T-helper 17 cell (primary cell): ENCODE data around the gene NFIB. TPM values are rescaled to one million over a fixed set of nuclear protein-coding genes. Genes with fewer than 3 reads are reported as not detected.

ENCODE experiments used
- ATAC-seq: fragments of 150-1000 bp; cut with Tn5 transposase; 2 replicates; pipeline ENCODE4 v1.10.0; 2021; ENCODE audit warnings: mild to moderate bottlenecking, moderate library complexity
- DNase-seq, 3 donors: peaks; one replicate each; pipeline versions ENCODE4 v3.0.0 to v3.0.0-alpha.2; 2020 to 2021
- H3K9me3 ChIP-seq: one replicate; pipeline ENCODE4 v1.7.0; 2013; ENCODE audit warnings: low read length, mild to moderate bottlenecking; ENCODE audit not compliant: control insufficient read depth, poor library complexity, severe bottlenecking
- H3K27ac Mint-ChIP-seq: one replicate; pipeline ENCODE4 v1.8.0; 2022; ENCODE audit warnings: mild to moderate bottlenecking, moderate library complexity, mixed read lengths
- H3K27me3 Mint-ChIP-seq: one replicate; pipeline ENCODE4 v1.8.0; 2022; ENCODE audit warnings: mixed read lengths
- H3K36me3 Mint-ChIP-seq: one replicate; pipeline ENCODE4 v1.8.0; 2022; ENCODE audit warnings: low read depth, mixed read lengths
- H3K4me1 Mint-ChIP-seq: one replicate; pipeline ENCODE4 v1.8.0; 2022; ENCODE audit warnings: mild to moderate bottlenecking, mixed read lengths
- H3K4me3 Mint-ChIP-seq: one replicate; pipeline ENCODE4 v1.8.0; 2022; ENCODE audit warnings: mild to moderate bottlenecking, moderate library complexity, mixed read lengths
- total RNA-seq, 4 donors: library from RNA in 2 of 4; stranded (reverse) in 2 of 4; gene quantifications; one replicate each; pipeline ENCODE4 v1.2.3 and lab custom pipeline; 2022 to 2026

NFIB gene
- total RNA-seq, 2 donors from 2014 or later = 0.12 to 0.76 TPM

GRCh38 chr9:14262827-14263226, 51.1 kb downstream of the NFIB start:
- Mint-ChIP-seq H3K4me1 (no peaks in the 10 kb centered on the region), H3K4me3 (no peak overlapping the region), H3K27ac (no peak overlapping the region), H3K36me3 (peaks cover 3% of the 10 kb centered on the region), H3K27me3 (peaks cover 15% of the 10 kb centered on the region)
- no peaks in the 10 kb centered on the region for H3K9me3 ChIP-seq
- no peak for DNase-seq
- no peak for ATAC-seq

- Mint-ChIP-seq H3K27ac (no peak overlapping the region), H3K36me3 (peaks cover 3% of the 10 kb centered on the region), H3K4me1 (no peaks in the 10 kb centered on the region), H3K27me3 (peaks cover 15% of the 10 kb centered on the region), H3K4me3 (no peak overlapping the region)
- DNase-seq (no peak), ATAC-seq (no peak)
- H3K9me3 ChIP-seq = no peaks in the 10 kb centered on the region
Measured at GRCh38 chr9:14261616-14262015, 52.3 kb downstream of the NFIB start.

- H3K27me3 Mint-ChIP-seq = peaks cover 14% of the 10 kb centered on the region
- H3K36me3 Mint-ChIP-seq = peaks cover 3% of the 10 kb centered on the region
- H3K4me1 Mint-ChIP-seq = no peaks in the 10 kb centered on the region
- DNase-seq (no peak), ATAC-seq (no peak)
- H3K27ac Mint-ChIP-seq = no peak overlapping the region
- no peaks in the 10 kb centered on the region for H3K9me3 ChIP-seq
- H3K4me3 Mint-ChIP-seq = no peak overlapping the region
Measured at GRCh38 chr9:14260101-14260500, 53.8 kb downstream of the NFIB start.

GRCh38 chr9:14258660-14259239, 55.2 kb downstream of the NFIB start:
- DNase-seq (no peak), ATAC-seq (no peak)
- H3K27ac Mint-ChIP-seq = no peak overlapping the region
- no peaks in the 10 kb centered on the region for H3K4me1 Mint-ChIP-seq
- H3K27me3 Mint-ChIP-seq = peaks cover 11% of the 10 kb centered on the region
- no peaks in the 10 kb centered on the region for H3K9me3 ChIP-seq
- H3K36me3 Mint-ChIP-seq = peaks cover 3% of the 10 kb centered on the region
- H3K4me3 Mint-ChIP-seq = no peak overlapping the region

GRCh38 chr9:14258156-14258555, 55.8 kb downstream of the NFIB start:
- Mint-ChIP-seq H3K4me1 (no peaks in the 10 kb centered on the region), H3K36me3 (peaks cover 3% of the 10 kb centered on the region), H3K27ac (no peak overlapping the region), H3K4me3 (no peak overlapping the region), H3K27me3 (peaks cover 13% of the 10 kb centered on the region)
- ATAC-seq = no peak
- H3K9me3 ChIP-seq = no peaks in the 10 kb centered on the region
- no peak for DNase-seq

- peaks cover 3% of the 10 kb centered on the region for H3K36me3 Mint-ChIP-seq
- no peak overlapping the region for H3K27ac Mint-ChIP-seq
- ATAC-seq (no peak), DNase-seq (no peak)
- no peaks in the 10 kb centered on the region for H3K9me3 ChIP-seq
- H3K4me1 Mint-ChIP-seq = no peaks in the 10 kb centered on the region
- no peak overlapping the region for H3K4me3 Mint-ChIP-seq
- H3K27me3 Mint-ChIP-seq = peaks cover 15% of the 10 kb centered on the region
Measured at GRCh38 chr9:14256588-14256987, 57.4 kb downstream of the NFIB start.

- no peak overlapping the region for H3K27ac Mint-ChIP-seq
- ATAC-seq = no peak
Measured at GRCh38 chr9:14251154-14252071, 62.5 kb downstream of the NFIB start.

GRCh38 chr9:14250794-14251153, 63.2 kb downstream of the NFIB start:
- no peak overlapping the region for H3K27ac Mint-ChIP-seq
- no peaks in the 10 kb centered on the region for H3K36me3 Mint-ChIP-seq
- H3K4me3 Mint-ChIP-seq = no peak overlapping the region
- ATAC-seq = no peak
- no peak for DNase-seq
- H3K27me3 Mint-ChIP-seq = peaks cover 16% of the 10 kb centered on the region
- H3K9me3 ChIP-seq = no peaks in the 10 kb centered on the region
- H3K4me1 Mint-ChIP-seq = no peaks in the 10 kb centered on the region

More at GRCh38 chr9:14251154-14252071, 62.5 kb downstream of the NFIB start:
- H3K4me1 Mint-ChIP-seq = no peaks in the 10 kb centered on the region
- no peak overlapping the region for H3K4me3 Mint-ChIP-seq
- no peaks in the 10 kb centered on the region for H3K9me3 ChIP-seq
- H3K36me3 Mint-ChIP-seq = no peaks in the 10 kb centered on the region
- peaks cover 16% of the 10 kb centered on the region for H3K27me3 Mint-ChIP-seq
- no peak for DNase-seq

- ATAC-seq = no peak
- H3K27me3 Mint-ChIP-seq = peaks cover 16% of the 10 kb centered on the region
- H3K9me3 ChIP-seq = no peaks in the 10 kb centered on the region
- no peaks in the 10 kb centered on the region for H3K4me1 Mint-ChIP-seq
- no peak overlapping the region for H3K4me3 Mint-ChIP-seq
- H3K36me3 Mint-ChIP-seq = no peaks in the 10 kb centered on the region
- no peak for DNase-seq
- no peak overlapping the region for H3K27ac Mint-ChIP-seq
Measured at GRCh38 chr9:14249527-14249926, 64.4 kb downstream of the NFIB start.

GRCh38 chr9:14248149-14248548, 65.8 kb downstream of the NFIB start:
- DNase-seq = no peak
- no peaks in the 10 kb centered on the region for H3K9me3 ChIP-seq
- no peak for ATAC-seq
- Mint-ChIP-seq H3K27ac (no peak overlapping the region), H3K4me1 (no peaks in the 10 kb centered on the region), H3K27me3 (peaks cover 14% of the 10 kb centered on the region), H3K4me3 (no peak overlapping the region), H3K36me3 (no peaks in the 10 kb centered on the region)

- ATAC-seq = no peak
- Mint-ChIP-seq H3K27me3 (peaks cover 11% of the 10 kb centered on the region), H3K4me1 (no peaks in the 10 kb centered on the region), H3K4me3 (no peak overlapping the region), H3K36me3 (no peaks in the 10 kb centered on the region), H3K27ac (no peak overlapping the region)
- no peaks in the 10 kb centered on the region for H3K9me3 ChIP-seq
- no peak for DNase-seq
Measured at GRCh38 chr9:14247577-14247976, 66.4 kb downstream of the NFIB start.

- H3K27me3 Mint-ChIP-seq = peaks cover 11% of the 10 kb centered on the region
- H3K27ac Mint-ChIP-seq = no peak overlapping the region
- no peaks in the 10 kb centered on the region for H3K9me3 ChIP-seq
- H3K36me3 Mint-ChIP-seq = no peaks in the 10 kb centered on the region
- DNase-seq (no peak), ATAC-seq (no peak)
- no peak overlapping the region for H3K4me3 Mint-ChIP-seq
- H3K4me1 Mint-ChIP-seq = no peaks in the 10 kb centered on the region
Measured at GRCh38 chr9:14246951-14247350, 67.0 kb downstream of the NFIB start.

- no peaks in the 10 kb centered on the region for H3K9me3 ChIP-seq
- no peaks in the 10 kb centered on the region for H3K4me1 Mint-ChIP-seq
- H3K27ac Mint-ChIP-seq = no peak overlapping the region
- no peak overlapping the region for H3K4me3 Mint-ChIP-seq
- DNase-seq (no peak), ATAC-seq (no peak)
- peaks cover 11% of the 10 kb centered on the region for H3K27me3 Mint-ChIP-seq
- H3K36me3 Mint-ChIP-seq = no peaks in the 10 kb centered on the region
Measured at GRCh38 chr9:14245901-14246525, 67.9 kb downstream of the NFIB start.
